A549 (cell line): ENCODE measurements around the gene FAM120C. TPM values are rescaled to one million over a fixed set of nuclear protein-coding genes. Genes with fewer than 3 reads are reported as not detected.
A peak's percentile ranks its signal among the peaks of the same experiment; 100 is the strongest.

Experiments
- ATAC-seq, 2 experiments: fragments of 200-7000 bp in 1 of 2; fragments of >200 bp in 1 of 2; cut with Nextera tagmentation in 1 of 2; cut with Tn5 transposase in 1 of 2; 3 replicates each; pipeline versions ENCODE4 v1.8.0 to v1.9.1; 2018 to 2020; ENCODE audit warnings: mild to moderate bottlenecking in 1 of 2, moderate library complexity in 1 of 2
- CTCF ChIA-PET: fragments of 300-600 bp; sonication (Branson Sonifier 250); formaldehyde crosslinking; extraction: SDS; loops from one replicate; lab custom pipeline; 2021; ENCODE audit warnings: antibody characterized with exemption, inconsistent platforms; lab: Yijun Ruan, JAX
- POLR2A ChIA-PET: fragments of 350-600 bp; formaldehyde crosslinking; extraction: SDS; loops from one replicate; lab custom pipeline; 2021; ENCODE audit warnings: antibody characterized with exemption, inconsistent platforms; lab: Yijun Ruan, JAX
- DNase-seq, 2 experiments: peaks; one replicate each; pipeline versions ENCODE4 v3.0.0 to v3.0.0-alpha.2; 2011 to 2016; ENCODE audit warnings: low read depth in 1 of 2, low spot score in 1 of 2
- FAIRE-seq: peaks from 2 replicates; lab custom pipeline; 2011; peaks lifted over from hg19 to GRCh38; lab: Jason Lieb, UNC
- H3K27ac ChIP-seq, 2 experiments: fragments of >200 bp; sonication (Bioruptor Twin); formaldehyde crosslinking; 3 replicates each; pipeline ENCODE4 v1.5.1; 2016 to 2017
- H3K4me1 ChIP-seq: fragments of >200 bp; sonication (Bioruptor Twin); formaldehyde crosslinking; 3 replicates; pipeline ENCODE4 v1.6.1; 2016
- H3K4me2 ChIP-seq: fragments of >200 bp; sonication (Bioruptor Twin); formaldehyde crosslinking; 3 replicates; pipeline ENCODE4 v1.6.1; 2016
- H3K4me3 ChIP-seq: fragments of >200 bp; sonication (Bioruptor Twin); formaldehyde crosslinking; 3 replicates; pipeline ENCODE4 v1.5.1; 2016
- H3K9me3 ChIP-seq: fragments of >200 bp; sonication (Bioruptor Twin); formaldehyde crosslinking; 3 replicates; pipeline ENCODE4 v1.6.1; 2016
- BCL3 ChIP-seq: fragments of >200 bp; sonication (Bioruptor Twin); formaldehyde crosslinking; IDR thresholded peaks from 3 replicates; pipeline ENCODE4 v1.6.1; 2016
- BHLHE40 ChIP-seq: IDR thresholded peaks from 2 replicates; pipeline ENCODE4 v1.6.1; 2012; ENCODE audit warnings: low read depth, low read length, inconsistent platforms
- CEBPB ChIP-seq, 2 experiments: fragments of >200 bp in 1 of 2; sonication (Bioruptor Twin) in 1 of 2; formaldehyde crosslinking in 1 of 2; IDR thresholded peaks; 2 replicates each; pipeline ENCODE4 v1.6.1; 2012 to 2016
- CTCF ChIP-seq: fragments of >200 bp; sonication (Bioruptor Twin); formaldehyde crosslinking; IDR thresholded peaks from 3 replicates; pipeline ENCODE4 v1.5.1; 2016
- E2F6 ChIP-seq: IDR thresholded peaks from 2 replicates; pipeline ENCODE4 v1.6.1; 2012; ENCODE audit warnings: low read depth, borderline replicate concordance
- EHF ChIP-seq: fragments of 250-450 bp; sonication (Bioruptor Pico); IDR thresholded peaks from 2 replicates; pipeline ENCODE4 v1.5.0; 2020; ENCODE audit warnings: mild to moderate bottlenecking
- ELK1 ChIP-seq: fragments of 150-350 bp; IDR thresholded peaks from 2 replicates; pipeline ENCODE4 v1.6.1; 2014; ENCODE audit warnings: low read depth, mild to moderate bottlenecking, low read length
- HOXB5 ChIP-seq: fragments of 250-450 bp; sonication (Bioruptor Pico); IDR thresholded peaks from 2 replicates; pipeline ENCODE4 v1.5.0; 2020; ENCODE audit warnings: mild to moderate bottlenecking, moderate library complexity
- MAX ChIP-seq: IDR thresholded peaks from 2 replicates; pipeline ENCODE4 v1.6.1; 2012
- POLR2A ChIP-seq: IDR thresholded peaks from 2 replicates; pipeline ENCODE4 v1.6.1; 2012; ENCODE audit warnings: mild to moderate bottlenecking, low read length
- REST ChIP-seq: fragments of 200-600 bp; sonication (generic); IDR thresholded peaks from 2 replicates; pipeline ENCODE4 v1.6.1; 2016; ENCODE audit warnings: antibody characterized with exemption, mild to moderate bottlenecking, moderate library complexity
- RFX5 ChIP-seq: fragments of 450-650 bp; IDR thresholded peaks from 2 replicates; pipeline ENCODE4 v1.7.1; 2014; ENCODE audit warnings: antibody characterized with exemption, mild to moderate bottlenecking, moderate library complexity
- TFCP2L1 ChIP-seq: fragments of 250-450 bp; sonication (Bioruptor Pico); IDR thresholded peaks from 2 replicates; pipeline ENCODE4 v1.5.0; 2021; ENCODE audit warnings: mild to moderate bottlenecking
- whole genome bisulfite sequencing: methylation state at CpG from one replicate; pipeline ENCODE4 v1.1.6; 2017; ENCODE audit errors: missing lambda C conversion rate; 5-methylcytosine and 5-hydroxymethylcytosine counted together
- polyA plus RNA-seq, 4 experiments: library from polyadenylated mRNA; depleted of rRNA in 3 of 4; stranded (reverse); fragments of >200 nt; fragmentation: RNase III in 1 of 4; extraction: RNeasy Plus Mini Kit Qiagen cat#74134 plus additional on column Dnase treatment in 1 of 4; gene quantifications; 2 replicates in 3 of 4; 3 replicates in 1 of 4; pipeline ENCODE4 v1.2.3, GENCODE V29; 2011 to 2017

Gene FAM120C
- polyA plus RNA-seq, 2 of the 4 experiments (the other 2 are of a cell fraction): 6.0 to 7.7 TPM

GRCh38 chrX:54045563-54046228 is 137.4 kb downstream of the FAM120C start:
- Histone ChIP-seq H3K4me3 (no peak overlapping the region), H3K4me2 (peak overlapping the region; percentile 86), H3K27ac (peak overlapping the region; percentile 96 to 99; a peak in 4 of 6 replicates), H3K9me3 (no peaks in the 10 kb centered on the region), H3K4me1 (peaks cover 16% of the 10 kb centered on the region)
- ChIA-PET POLR2A (interaction anchor here (0.9 to 3.2 kb wide), 2 partner anchors 138 to 362 kb away, joined by 5 to 16 read pairs; partner anchors contain the start of gene FAM120C), CTCF (no interaction called here)
- TF ChIP-seq RFX5 (no peak), CTCF (no peak), BHLHE40 (no peak), CEBPB (IDR thresholded peaks at IDR 0.05) (peak in 1 of 2 experiments; percentile 71; a peak in 2 of 4 replicates)
- no peak for FAIRE-seq
- DNase-seq: peak in 1 of 2 experiments; percentile 61
- 72% methylated on average over 12 of the region's 12 CpGs for WGBS
- no peak for ATAC-seq

- 13% methylated on average over 10 of the region's 10 CpGs for WGBS
- H3K4me1 ChIP-seq: peaks cover 16% of the 10 kb centered on the region
- TF ChIP-seq POLR2A (0 out of 2 replicates have a peak, but pooled peaks have one; percentile 46), REST (no peak), MAX (0 out of 2 replicates have a peak, but pooled peaks have one; percentile 4)
- TF ChIP-seq, all 56 proteins: peak for 2
- FAIRE-seq: no peak
- ChIA-PET CTCF (interaction anchor here (1.1 kb wide), 1 partner anchor 13 kb away, joined by 3 read pairs; no protein-coding TSS in a partner anchor), POLR2A (interaction anchor here (0.6 to 3.2 kb wide), 8 partner anchors 25 to 622 kb away, joined by 3 to 16 read pairs (median 4); partner anchors contain the start of genes FAM120C, GNL3L, RIBC1 and SMC1A)
- peak in 1 of 2 experiments; percentile 20; a peak in 3 of 6 replicates for ATAC-seq
- Histone ChIP-seq H3K4me3 (peak overlapping the region; percentile 77), H3K4me2 (peak overlapping the region; percentile 86), H3K27ac (peak overlapping the region; percentile 96 to 99), H3K9me3 (no peaks in the 10 kb centered on the region)
- no peak for DNase-seq
Measured at GRCh38 chrX:54044877-54045338, 138.1 kb downstream of the FAM120C start.

GRCh38 chrX:54044126-54044876 is 138.8 kb downstream of the FAM120C start, which contains the start of gene PHF8:
Gene PHF8 (minus strand): TSS chrX:54044473. CDS start chrX:54042728, 1,745 bp downstream.
- H3K9me3 ChIP-seq: no peaks in the 10 kb centered on the region
- peaks cover 16% of the 10 kb centered on the region for H3K4me1 ChIP-seq
- FAIRE-seq: no peak
- POLR2A ChIA-PET: interaction anchor here (0.6 to 3.2 kb wide), 7 partner anchors 25 to 621 kb away, joined by 3 to 16 read pairs (median 3); partner anchors contain the start of genes GNL3L, RIBC1 and SMC1A
- under 1% methylated on average over 46 of the region's 66 CpGs for WGBS
- peak within 1 kb of the TSS; percentile 96 to 99 for H3K27ac ChIP-seq
- peak; percentile 76 to 97 for DNase-seq
- ATAC-seq: peak; percentile 90 to 94
- H3K4me2 ChIP-seq: peak within 1 kb of the TSS; percentile 97
- CTCF ChIA-PET: interaction anchor here (1.1 to 2.5 kb wide), 2 partner anchors 12 to 13 kb away, joined by 3 to 6 read pairs; no protein-coding TSS in a partner anchor
- peak within 1 kb of the TSS; percentile 77 for H3K4me3 ChIP-seq
- TF ChIP-seq REST (0 out of 2 replicates have a peak, but pooled peaks have one; percentile 23), BCL3 (0 out of 3 replicates have a peak, but pooled peaks have one; percentile 35), EHF (CRISPR knock-in tag) (peak; percentile 73; the same call in 1 of the 2 replicates), MAX (peak; percentile 59), HOXB5 (CRISPR knock-in tag) (0 out of 2 replicates have a peak, but pooled peaks have one; percentile 43), ELK1 (no peak), E2F6 (peak; percentile 8; the same call in 1 of the 2 replicates), TFCP2L1 (CRISPR knock-in tag) (no peak)
